ENCODE results near the gene FBXL14. TPM values are rescaled to one million over a fixed set of nuclear protein-coding genes. Genes with fewer than 3 reads are reported as not detected.

FBXL14 gene
- total RNA-seq, 3 donors from 2014 or later, result 8.2 to 12.9 (median 8.5) TPM

DNA sequence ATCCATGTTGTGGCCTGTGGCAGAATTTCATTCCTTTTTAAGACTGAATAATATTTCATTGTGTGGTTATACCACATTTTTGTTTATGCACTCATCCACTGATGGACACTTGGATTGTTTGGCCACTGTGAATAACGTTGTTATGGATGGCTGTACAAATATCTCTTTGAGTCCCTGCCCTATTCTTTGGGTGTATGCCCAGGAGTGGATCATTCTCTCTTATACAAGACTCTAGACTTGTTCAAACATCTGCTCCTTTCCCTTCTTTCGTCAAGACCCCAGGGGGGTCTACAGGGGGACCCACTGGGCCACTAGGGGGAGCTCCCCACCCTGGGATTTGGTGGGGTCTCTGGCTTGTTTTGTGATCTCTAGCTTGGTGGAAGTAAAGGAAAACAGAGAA is 77.4 kb downstream of the FBXL14 start:
- H3K4me3 ChIP-seq, result no peak overlapping the region
- DNase-seq (ENCODE audit: low spot score in 2 of 2), result no peak
- H3K9me3 ChIP-seq, result peaks cover 5 to 7% of the 10 kb centered on the region in 2 donors
- TF ChIP-seq, protein P1, sequence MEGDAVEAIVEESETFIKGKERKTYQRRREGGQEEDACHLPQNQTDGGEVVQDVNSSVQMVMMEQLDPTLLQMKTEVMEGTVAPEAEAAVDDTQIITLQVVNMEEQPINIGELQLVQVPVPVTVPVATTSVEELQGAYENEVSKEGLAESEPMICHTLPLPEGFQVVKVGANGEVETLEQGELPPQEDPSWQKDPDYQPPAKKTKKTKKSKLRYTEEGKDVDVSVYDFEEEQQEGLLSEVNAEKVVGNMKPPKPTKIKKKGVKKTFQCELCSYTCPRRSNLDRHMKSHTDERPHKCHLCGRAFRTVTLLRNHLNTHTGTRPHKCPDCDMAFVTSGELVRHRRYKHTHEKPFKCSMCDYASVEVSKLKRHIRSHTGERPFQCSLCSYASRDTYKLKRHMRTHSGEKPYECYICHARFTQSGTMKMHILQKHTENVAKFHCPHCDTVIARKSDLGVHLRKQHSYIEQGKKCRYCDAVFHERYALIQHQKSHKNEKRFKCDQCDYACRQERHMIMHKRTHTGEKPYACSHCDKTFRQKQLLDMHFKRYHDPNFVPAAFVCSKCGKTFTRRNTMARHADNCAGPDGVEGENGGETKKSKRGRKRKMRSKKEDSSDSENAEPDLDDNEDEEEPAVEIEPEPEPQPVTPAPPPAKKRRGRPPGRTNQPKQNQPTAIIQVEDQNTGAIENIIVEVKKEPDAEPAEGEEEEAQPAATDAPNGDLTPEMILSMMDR (IDR thresholded peaks at IDR 0.05), result no peak
- TF ChIP-seq POLR2A (IDR thresholded peaks at IDR 0.05) (no peak), POLR2AphosphoS5 (IDR thresholded peaks at IDR 0.05) (no peak)
- no peaks in the 10 kb centered on the region for H3K36me3 ChIP-seq
- no peak overlapping the region for H3K27ac ChIP-seq
- H3K4me1 ChIP-seq, result no peaks in the 10 kb centered on the region
- intact Hi-C loops (cut with DNase I; ENCODE audit: low total_unique reads), result no loop called here
- H3K27me3 ChIP-seq, result no peaks in the 10 kb centered on the region

Other genes starting within 250 kb of the FBXL14 start
- gene WNT5B, start 34.6 kb upstream of the FBXL14 start, total RNA-seq, result 10 to 100 TPM in 1 of 3 donors, 1 to 10 TPM in 2; 3.9 to 11.9 (median 4.0) TPM
- 10 to 100 TPM; 44.3 to 58.2 (median 48.8) TPM for gene ADIPOR2, start 96.5 kb upstream of the FBXL14 start, total RNA-seq
- not detected for gene LRTM2, start 226.0 kb upstream of the FBXL14 start, total RNA-seq

All from breast epithelium (tissue), 4 donors.